NCI-H146 treated with DMSO at 0.1 percent for 48 hours (cell line): Measurements from ENCODE around the gene SLC51A.

Experiments
- DNase-seq: peaks from one replicate; lab custom pipeline; 2025; ENCODE audit not compliant: unreplicated experiment; lab: John Stamatoyannopoulos, UW

SLC51A gene

GRCh38 chr3:196214783-196215441, 1.4 kb upstream of the SLC51A start:
- no peak for DNase-seq

- no peak for DNase-seq
These were observed 777 bp upstream of the SLC51A start for GRCh38 chr3:196215493-196216020.

- no peak for DNase-seq
These were observed 412 bp downstream of the SLC51A start for GRCh38 chr3:196216681-196217211.

GRCh38 chr3:196217307-196218154, 1.2 kb downstream of the SLC51A start:
- DNase-seq: no peak

GRCh38 chr3:196218155-196218712, 1.9 kb downstream of the SLC51A start:
- no peak for DNase-seq

- DNase-seq: peak; percentile 68
These were observed 3.0 kb downstream of the SLC51A start for GRCh38 chr3:196219194-196219969.

GRCh38 chr3:196219970-196220311, 3.6 kb downstream of the SLC51A start:
- DNase-seq: no peak

GRCh38 chr3:196220587-196220986, 4.3 kb downstream of the SLC51A start:
- no peak for DNase-seq

- no peak for DNase-seq
These were observed 4.7 kb downstream of the SLC51A start for GRCh38 chr3:196220991-196221390.

GRCh38 chr3:196222876-196223595, 6.7 kb downstream of the SLC51A start:
- DNase-seq: peak; percentile 25

GRCh38 chr3:196225086-196225485, 8.8 kb downstream of the SLC51A start:
- DNase-seq: no peak

GRCh38 chr3:196225763-196226364, 9.5 kb downstream of the SLC51A start:
- no peak for DNase-seq

GRCh38 chr3:196227121-196227561, 10.8 kb downstream of the SLC51A start:
- no peak for DNase-seq

- no peak for DNase-seq
These were observed 11.5 kb downstream of the SLC51A start for GRCh38 chr3:196227629-196228493.

GRCh38 chr3:196232154-196232881, 16.0 kb downstream of the SLC51A start:
- DNase-seq: no peak

- no peak for DNase-seq
These were observed 16.5 kb downstream of the SLC51A start for GRCh38 chr3:196232882-196233251.

- no peak for DNase-seq
These were observed 19.3 kb downstream of the SLC51A start for GRCh38 chr3:196235452-196236122.

GRCh38 chr3:196236223-196236622, 19.9 kb downstream of the SLC51A start:
- DNase-seq: no peak
